Sigmoid colon (tissue), 4 donors: ENCODE results near the gene VILL.

Experiments used
- CTCF ChIP-seq, 4 experiments: fragments of 450-650 bp in 3 of 4; fragments of 200-600 bp in 1 of 4; IDR thresholded peaks; one replicate each; pipeline ENCODE4 v1.5.1; 2016 to 2019; ENCODE audit warnings: antibody characterized with exemption in 4 of 4, mild to moderate bottlenecking in 3 of 4, moderate library complexity in 2 of 4
- POLR2A ChIP-seq, 2 donors: fragments of 450-650 bp; IDR thresholded peaks; one replicate each; pipeline ENCODE4 v1.6.1; 2016; ENCODE audit warnings: antibody characterized with exemption in 2 of 2, mild to moderate bottlenecking in 2 of 2, moderate library complexity in 2 of 2
- POLR2AphosphoS5 ChIP-seq, 4 donors: sonication (generic); formaldehyde crosslinking; IDR thresholded peaks; one replicate each; pipeline ENCODE4 v1.6.1; 2017; ENCODE audit warnings: antibody characterized with exemption in 4 of 4

DNA sequence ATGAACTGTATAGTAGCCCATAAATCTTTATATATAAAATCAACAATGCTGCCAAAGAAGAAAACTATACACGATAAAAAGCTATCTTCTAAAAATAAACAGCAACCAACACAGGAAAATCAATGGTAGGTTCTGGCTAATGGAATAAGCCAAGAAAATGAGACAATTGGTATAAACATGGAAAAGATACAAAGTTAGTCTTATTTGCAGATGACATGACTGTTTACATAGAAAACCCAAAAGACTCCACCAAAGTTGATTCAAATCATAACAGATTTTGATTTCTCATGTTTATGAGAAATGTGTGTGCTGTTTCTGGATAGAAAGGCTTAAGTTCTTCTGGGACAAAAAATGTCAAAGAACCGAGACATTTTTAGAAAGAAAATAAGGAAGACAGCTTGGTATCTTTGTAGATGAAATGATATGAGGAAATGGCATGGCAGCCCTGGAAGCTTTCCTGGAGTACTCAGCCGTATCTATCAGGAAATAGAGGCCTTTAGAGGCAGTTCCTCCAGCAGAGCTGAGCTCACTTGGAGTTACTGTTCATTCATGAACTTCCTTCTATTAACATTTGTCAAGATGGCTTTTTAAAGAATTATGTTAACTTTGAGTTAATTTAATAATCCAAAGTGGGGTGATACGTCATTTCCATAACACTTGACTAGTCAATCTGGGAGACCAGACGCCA is 36.7 kb upstream of the VILL start:
- TF ChIP-seq POLR2A (IDR thresholded peaks at IDR 0.05) (no peak), CTCF (IDR thresholded peaks at IDR 0.05) (no peak), POLR2AphosphoS5 (IDR thresholded peaks at IDR 0.05) (no peak)
